ENCODE results near the gene OR1L6. TPM values are rescaled to one million over a fixed set of nuclear protein-coding genes. Genes with fewer than 3 reads are reported as not detected.

Gene OR1L6
- total RNA-seq, 4 donors from 2014 or later = not detected

DNA sequence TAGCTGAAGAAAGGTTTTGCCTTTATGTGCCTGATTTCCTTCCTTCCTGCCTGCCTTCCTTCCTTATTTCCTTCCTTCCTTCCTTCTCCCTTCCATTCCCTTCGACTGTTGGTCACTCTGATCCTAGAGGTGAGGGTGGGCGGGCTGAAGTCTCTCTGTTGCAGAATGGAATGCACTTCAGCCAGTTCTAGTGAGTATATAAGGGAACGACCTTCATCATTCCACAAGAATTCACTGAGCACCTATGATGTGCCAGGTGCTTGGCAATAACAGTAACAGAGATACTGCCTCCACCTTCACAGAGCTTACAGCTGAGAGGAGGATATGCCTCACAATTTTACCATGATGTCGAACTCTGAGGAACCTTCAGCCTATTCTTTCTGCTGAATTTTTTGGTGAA is 37.9 kb downstream of the OR1L6 start:
- Histone ChIP-seq H3K36me3 (no peaks in the 10 kb centered on the region), H3K4me3 (replicated peaks in 1 of 3) (no peak overlapping the region), H3K9me3 (no peaks in the 10 kb centered on the region), H3K4me1 (no peaks in the 10 kb centered on the region), H3K27ac (no peak overlapping the region), H3K27me3 (no peaks in the 10 kb centered on the region)
- TF ChIP-seq, protein P1, sequence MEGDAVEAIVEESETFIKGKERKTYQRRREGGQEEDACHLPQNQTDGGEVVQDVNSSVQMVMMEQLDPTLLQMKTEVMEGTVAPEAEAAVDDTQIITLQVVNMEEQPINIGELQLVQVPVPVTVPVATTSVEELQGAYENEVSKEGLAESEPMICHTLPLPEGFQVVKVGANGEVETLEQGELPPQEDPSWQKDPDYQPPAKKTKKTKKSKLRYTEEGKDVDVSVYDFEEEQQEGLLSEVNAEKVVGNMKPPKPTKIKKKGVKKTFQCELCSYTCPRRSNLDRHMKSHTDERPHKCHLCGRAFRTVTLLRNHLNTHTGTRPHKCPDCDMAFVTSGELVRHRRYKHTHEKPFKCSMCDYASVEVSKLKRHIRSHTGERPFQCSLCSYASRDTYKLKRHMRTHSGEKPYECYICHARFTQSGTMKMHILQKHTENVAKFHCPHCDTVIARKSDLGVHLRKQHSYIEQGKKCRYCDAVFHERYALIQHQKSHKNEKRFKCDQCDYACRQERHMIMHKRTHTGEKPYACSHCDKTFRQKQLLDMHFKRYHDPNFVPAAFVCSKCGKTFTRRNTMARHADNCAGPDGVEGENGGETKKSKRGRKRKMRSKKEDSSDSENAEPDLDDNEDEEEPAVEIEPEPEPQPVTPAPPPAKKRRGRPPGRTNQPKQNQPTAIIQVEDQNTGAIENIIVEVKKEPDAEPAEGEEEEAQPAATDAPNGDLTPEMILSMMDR (IDR thresholded peaks at IDR 0.05) = no peak
- no peak for TF ChIP-seq POLR2A (IDR thresholded peaks at IDR 0.05)
- DNase-seq = no peak
- intact Hi-C loops (cut with DNase I) = no loop called here
- 48 to 57% methylated on average over 4 of the region's 4 CpGs for WGBS, 2 donors

DNA sequence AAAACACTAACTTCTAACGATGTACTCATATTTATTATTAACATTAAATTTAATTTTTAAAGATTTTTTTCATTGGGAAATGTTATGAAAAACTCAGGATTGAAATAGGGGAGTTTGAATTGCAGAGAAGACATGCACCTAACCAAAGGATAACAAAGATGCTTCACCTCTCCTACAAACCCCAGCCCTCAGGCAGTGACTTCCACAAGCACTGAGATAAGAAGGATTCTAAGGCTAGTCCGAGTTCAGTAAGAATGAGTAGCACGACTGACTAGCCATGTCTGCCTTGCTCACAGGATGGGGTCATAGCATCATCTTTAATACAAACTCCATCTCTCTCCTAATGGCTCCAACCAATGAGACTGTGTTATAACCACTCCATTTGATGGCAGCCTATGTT is 39.6 kb downstream of the OR1L6 start:
- H3K27me3 ChIP-seq = no peaks in the 10 kb centered on the region
- H3K4me3 ChIP-seq (replicated peaks in 1 of 3) = no peak overlapping the region
- H3K27ac ChIP-seq = no peak overlapping the region
- 67 to 71% methylated on average over 3 of the region's 3 CpGs for WGBS, 2 donors
- no peaks in the 10 kb centered on the region for H3K36me3 ChIP-seq
- no peak for DNase-seq
- H3K9me3 ChIP-seq = no peaks in the 10 kb centered on the region
- intact Hi-C loops (cut with DNase I) = no loop called here
- no peaks in the 10 kb centered on the region for H3K4me1 ChIP-seq
- TF ChIP-seq POLR2A (IDR thresholded peaks at IDR 0.05) = no peak
- TF ChIP-seq, protein P1 (IDR thresholded peaks at IDR 0.05) = no peak

DNA sequence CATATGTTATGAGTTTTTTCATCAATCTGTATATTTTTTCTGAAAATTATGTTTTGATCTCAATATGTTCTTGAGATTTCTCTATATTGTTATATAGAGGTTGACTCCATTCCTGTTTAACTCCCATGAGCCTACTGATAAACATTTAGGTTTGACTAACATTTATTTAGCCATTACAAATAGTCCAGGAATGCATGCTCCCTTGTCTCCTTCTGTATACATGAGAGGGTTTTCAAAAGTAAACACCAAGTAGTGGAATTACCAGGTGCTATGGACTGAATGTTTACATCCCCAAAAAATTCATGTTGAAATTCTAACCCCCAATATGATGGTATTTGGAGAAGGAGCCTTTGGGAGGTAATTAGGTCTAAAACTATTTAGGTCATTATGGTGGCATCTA is 43.2 kb downstream of the OR1L6 start:
- Histone ChIP-seq H3K4me3 (replicated peaks in 1 of 3) (no peak overlapping the region), H3K36me3 (no peaks in the 10 kb centered on the region), H3K4me1 (no peaks in the 10 kb centered on the region), H3K27ac (no peak overlapping the region), H3K27me3 (no peaks in the 10 kb centered on the region), H3K9me3 (no peaks in the 10 kb centered on the region)
- DNase-seq = no peak
- TF ChIP-seq, protein P1 (IDR thresholded peaks at IDR 0.05) = no peak
- no peak for TF ChIP-seq POLR2A (IDR thresholded peaks at IDR 0.05)
- intact Hi-C loops (cut with DNase I) = no loop called here

DNA sequence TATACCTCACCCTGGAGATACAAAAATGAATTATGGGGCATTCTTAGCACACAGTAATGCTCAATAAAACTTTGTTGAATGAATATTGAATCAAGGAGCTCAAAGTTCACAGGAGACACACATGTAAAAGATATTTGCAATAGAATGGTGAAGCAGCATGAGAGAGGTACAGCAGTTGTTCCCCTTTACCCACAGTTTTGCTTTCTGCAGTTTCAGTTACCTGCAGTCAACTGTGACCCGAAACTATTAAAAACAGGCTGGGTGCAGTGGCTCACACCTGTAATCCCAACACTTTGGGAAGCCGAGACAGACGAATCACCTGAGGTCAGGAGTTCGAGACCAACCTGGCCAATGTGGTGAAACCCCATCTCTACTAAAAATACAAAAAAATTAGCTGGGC is 44.2 kb downstream of the OR1L6 start:
- no peaks in the 10 kb centered on the region for H3K36me3 ChIP-seq
- 83 to 95% methylated on average over 4 of the region's 4 CpGs for WGBS, 2 donors
- intact Hi-C loops (cut with DNase I) = no loop called here
- DNase-seq = no peak
- TF ChIP-seq, protein P1 (IDR thresholded peaks at IDR 0.05) = no peak
- no peak for TF ChIP-seq POLR2A (IDR thresholded peaks at IDR 0.05)
- no peaks in the 10 kb centered on the region for H3K27me3 ChIP-seq
- no peaks in the 10 kb centered on the region for H3K4me1 ChIP-seq
- H3K4me3 ChIP-seq (replicated peaks in 1 of 3) = no peak overlapping the region
- H3K9me3 ChIP-seq = no peaks in the 10 kb centered on the region
- no peak overlapping the region for H3K27ac ChIP-seq

DNA sequence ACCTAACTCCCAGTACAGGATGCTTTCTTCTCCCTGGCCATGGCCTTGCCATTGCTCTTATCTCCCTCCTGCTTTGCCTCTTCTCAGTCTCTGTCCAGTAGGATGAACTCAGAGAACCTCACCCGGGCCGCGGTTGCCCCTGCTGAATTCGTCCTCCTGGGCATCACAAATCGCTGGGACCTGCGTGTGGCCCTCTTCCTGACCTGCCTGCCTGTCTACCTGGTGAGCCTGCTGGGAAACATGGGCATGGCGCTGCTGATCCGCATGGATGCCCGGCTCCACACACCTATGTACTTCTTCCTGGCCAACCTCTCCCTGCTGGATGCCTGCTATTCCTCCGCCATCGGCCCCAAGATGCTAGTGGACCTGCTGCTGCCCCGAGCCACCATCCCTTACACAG is 46.7 kb downstream of the OR1L6 start, which contains the start of gene OR5C1:
TSS of gene OR5C1 (plus strand) at position 103 of the 400 bp plus-strand sequence. CDS start at position 103, 0 bp downstream.
- intact Hi-C loops (cut with DNase I) = no loop called here
- WGBS, 2 donors = 93 to 97% methylated on average over 12 of the region's 12 CpGs
- TF ChIP-seq POLR2A (IDR thresholded peaks at IDR 0.05) = no peak
- TF ChIP-seq, protein P1 (IDR thresholded peaks at IDR 0.05) = no peak
- H3K27me3 ChIP-seq = no peaks in the 10 kb centered on the region
- no peaks in the 10 kb centered on the region for H3K9me3 ChIP-seq
- no peak within 1 kb of the TSS for H3K4me3 ChIP-seq (replicated peaks in 1 of 3)
- H3K36me3 ChIP-seq = no peaks in the 10 kb centered on the region
- no peaks in the 10 kb centered on the region for H3K4me1 ChIP-seq
- H3K27ac ChIP-seq = no peak within 1 kb of the TSS
- DNase-seq = no peak
